Lower leg skin (tissue), 3 donors: Measurements from ENCODE around the gene REST.

Experiments used
- CTCF ChIP-seq, 3 donors: fragments of 450-650 bp; IDR thresholded peaks; one replicate each; pipeline ENCODE4 v1.5.1; 2016; ENCODE audit warnings: antibody characterized with exemption in 3 of 3, mild to moderate bottlenecking in 3 of 3, moderate library complexity in 2 of 3
- POLR2A ChIP-seq, 2 donors: fragments of 450-650 bp; IDR thresholded peaks; one replicate each; pipeline ENCODE4 v1.6.1; 2016 to 2017; ENCODE audit warnings: antibody characterized with exemption in 2 of 2, mild to moderate bottlenecking in 1 of 2, moderate library complexity in 1 of 2

GRCh38 chr4:56892691-56893090, 15.0 kb upstream of the REST start:
- no peak for TF ChIP-seq CTCF (IDR thresholded peaks at IDR 0.05)
- TF ChIP-seq POLR2A (IDR thresholded peaks at IDR 0.05), result no peak
